Measurements from ENCODE around the gene DPP3. TPM values are rescaled to one million over a fixed set of nuclear protein-coding genes. Genes with fewer than 3 reads are reported as not detected.

DPP3 gene, protein sequence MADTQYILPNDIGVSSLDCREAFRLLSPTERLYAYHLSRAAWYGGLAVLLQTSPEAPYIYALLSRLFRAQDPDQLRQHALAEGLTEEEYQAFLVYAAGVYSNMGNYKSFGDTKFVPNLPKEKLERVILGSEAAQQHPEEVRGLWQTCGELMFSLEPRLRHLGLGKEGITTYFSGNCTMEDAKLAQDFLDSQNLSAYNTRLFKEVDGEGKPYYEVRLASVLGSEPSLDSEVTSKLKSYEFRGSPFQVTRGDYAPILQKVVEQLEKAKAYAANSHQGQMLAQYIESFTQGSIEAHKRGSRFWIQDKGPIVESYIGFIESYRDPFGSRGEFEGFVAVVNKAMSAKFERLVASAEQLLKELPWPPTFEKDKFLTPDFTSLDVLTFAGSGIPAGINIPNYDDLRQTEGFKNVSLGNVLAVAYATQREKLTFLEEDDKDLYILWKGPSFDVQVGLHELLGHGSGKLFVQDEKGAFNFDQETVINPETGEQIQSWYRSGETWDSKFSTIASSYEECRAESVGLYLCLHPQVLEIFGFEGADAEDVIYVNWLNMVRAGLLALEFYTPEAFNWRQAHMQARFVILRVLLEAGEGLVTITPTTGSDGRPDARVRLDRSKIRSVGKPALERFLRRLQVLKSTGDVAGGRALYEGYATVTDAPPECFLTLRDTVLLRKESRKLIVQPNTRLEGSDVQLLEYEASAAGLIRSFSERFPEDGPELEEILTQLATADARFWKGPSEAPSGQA
- polyA plus RNA-seq, result 7.0 and 9.5 TPM in 2 replicates

DNA sequence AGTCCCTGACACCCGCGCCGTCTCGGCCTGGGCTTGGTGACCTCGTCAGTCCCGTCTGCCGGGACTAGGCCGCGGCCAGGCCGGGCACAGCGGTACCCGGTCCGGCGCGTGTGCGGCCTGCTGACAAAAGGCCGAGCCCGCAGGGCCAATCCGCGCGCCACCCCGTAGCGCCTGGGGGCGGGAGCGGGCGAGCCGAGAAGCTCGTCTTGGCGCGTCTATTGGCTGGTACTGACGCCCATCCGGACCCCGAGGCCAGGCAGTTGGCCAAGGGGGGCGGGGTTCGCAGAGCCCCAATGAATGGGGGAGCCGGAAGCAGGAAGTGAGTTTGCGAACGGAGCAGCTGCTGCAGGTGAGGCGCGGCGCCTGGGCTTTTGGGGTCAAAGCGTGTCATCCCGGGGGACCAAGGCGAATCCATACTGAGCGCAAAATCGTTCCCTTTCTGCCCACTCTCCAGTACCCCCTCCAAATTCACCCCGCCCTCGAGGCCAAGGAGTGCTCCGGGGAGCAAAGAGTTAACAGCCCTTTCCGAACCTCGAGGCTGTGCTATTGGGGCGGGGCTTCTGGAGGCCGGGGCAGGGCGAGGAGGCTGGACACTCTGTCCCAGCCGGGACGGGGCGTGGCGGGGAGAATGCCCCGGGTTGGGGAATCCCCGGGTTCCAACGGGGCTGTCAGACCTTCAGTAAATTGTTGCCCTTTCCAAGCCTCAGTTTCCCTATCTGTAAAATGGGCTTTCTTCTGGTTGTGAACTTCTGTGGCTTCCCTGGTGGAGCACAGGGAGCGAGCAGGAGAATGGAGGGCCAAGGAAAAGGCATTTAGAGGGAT, at the start of gene DPP3:
TSS of gene DPP3 (plus strand) at position 318 of the 822 bp plus-strand sequence. CDS start 1,767 bp downstream, outside the sequence.

DNA sequence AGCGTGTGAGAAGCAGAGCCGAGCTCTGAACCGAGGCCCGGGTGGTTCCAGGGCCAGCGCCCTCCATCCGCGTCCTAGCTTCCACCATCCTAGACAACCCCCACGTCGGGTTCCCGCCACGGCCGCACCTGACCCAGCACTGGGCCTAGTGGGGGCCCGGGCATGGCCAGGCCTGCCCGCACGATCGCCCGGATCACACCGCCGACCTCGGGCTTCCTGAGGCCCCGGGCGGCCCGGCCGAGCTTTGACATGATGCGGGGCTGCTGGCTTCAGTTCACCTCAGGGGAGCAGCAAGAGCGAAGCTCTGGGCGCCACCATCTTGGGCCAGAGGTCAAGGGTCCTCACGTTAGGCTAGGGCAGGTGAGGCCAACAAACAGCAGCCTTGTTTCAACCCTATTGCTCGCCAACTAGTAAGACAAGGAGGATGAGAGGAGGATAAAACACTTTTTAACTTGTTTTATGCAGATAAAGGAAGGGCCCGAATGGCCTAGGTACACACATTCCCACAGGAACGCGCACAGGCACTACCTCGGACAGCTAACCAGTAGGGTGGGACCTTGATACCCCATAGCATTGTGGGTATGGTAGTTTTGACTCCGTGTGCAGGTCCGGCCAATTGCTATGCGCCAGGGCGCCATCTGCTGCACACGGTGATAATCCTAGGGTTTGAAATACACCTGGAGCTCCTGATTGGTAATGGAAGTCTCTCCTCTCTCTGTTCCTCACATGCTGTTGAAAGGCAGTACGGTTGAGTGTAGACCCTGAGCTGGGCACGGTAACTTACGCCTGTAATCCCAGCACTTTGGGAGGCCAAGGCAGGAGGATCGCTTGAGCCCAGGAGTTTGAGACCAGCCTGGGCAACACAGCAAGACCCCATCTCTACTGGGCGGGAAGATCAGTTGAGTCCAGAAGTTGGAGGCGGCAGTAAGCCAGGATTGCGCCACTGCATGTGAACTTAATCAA, 41.4 kb upstream of the DPP3 start, which contains the start of gene MRPL11:
TSS of gene MRPL11 (minus strand) at position 345 of the 963 bp plus-strand sequence. CDS start at position 251, 94 bp downstream.

DNA sequence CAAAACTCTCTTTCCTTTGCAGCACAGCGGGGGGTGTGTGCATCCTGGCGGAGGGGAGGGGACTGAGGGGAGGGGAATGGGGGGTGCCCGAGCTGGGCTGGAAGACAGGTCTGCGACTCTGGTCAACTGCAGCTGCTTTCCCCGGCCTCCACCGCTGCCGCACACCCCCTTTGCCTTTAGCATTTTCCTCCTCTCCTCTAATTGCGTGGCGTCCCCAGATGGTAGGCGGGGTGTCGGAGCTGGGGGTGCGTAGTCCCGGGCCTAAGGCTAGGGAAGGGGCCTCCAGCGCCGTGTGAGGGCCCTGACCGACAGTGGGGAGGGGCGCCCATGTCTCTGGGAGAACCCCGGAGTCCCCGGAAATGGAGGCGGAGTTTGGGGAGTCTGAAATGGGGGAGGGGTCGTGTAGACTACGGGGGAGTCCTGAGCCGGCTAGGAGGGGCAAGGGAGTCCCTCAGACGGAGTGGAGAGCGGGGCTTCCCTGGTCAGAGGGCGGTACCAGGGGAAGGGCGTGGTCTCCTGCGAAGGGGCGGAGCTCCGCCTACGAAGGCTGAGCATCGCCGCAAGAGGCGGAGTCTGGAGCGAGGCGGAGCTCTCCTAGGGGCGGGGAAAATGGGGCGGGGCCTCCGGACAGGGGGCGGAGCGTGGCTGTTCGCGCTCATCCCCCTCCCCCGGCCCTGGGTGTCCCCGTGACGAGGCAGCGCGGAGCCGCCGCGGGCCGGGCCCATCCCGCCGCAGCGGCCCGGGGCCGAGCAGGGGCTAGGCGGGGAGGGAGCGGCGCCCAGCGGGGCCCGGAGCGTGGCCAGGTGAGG, 13.8 kb upstream of the DPP3 start, which contains the start of gene PELI3:
TSS of gene PELI3 (plus strand) at position 681 of the 809 bp plus-strand sequence. CDS start 1,224 bp downstream, outside the sequence.

DNA sequence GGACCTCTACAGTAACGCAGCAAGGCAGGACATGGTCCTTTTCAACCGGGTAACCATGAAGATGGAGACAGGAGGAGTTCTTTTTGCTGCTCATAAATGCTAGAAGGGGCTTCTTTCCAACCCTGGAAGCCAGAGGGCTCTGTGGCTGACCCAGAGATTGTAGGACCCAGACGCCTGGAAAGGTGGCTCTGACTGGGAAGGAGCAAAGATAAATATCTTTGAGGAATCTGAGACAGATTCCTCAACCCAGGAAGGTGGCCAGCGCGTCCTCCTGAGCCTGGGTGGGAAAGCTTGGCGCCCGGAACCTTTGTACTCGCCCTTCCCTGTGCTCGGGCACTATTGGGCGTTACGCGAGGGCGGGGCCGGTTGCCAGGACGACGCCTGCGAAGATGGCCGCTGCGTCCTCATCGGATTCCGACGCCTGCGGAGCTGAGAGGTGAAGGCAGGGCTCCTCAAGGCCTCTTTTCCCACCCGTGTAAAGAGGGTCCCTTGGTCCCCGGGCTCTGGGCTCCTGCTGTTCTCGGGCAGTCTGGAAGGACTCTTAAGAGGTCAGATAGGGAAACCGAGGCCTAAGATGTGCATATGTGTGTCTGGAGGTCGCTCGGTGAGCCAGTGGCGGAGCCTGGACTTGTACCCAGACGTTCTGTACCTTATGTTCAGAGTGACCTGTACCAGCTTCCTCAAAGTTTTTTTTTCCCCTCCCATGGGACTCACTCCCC, 30.2 kb downstream of the DPP3 start, which contains the start of gene BBS1:
TSS of gene BBS1 (plus strand) at position 365 of the 719 bp plus-strand sequence. CDS start at position 390, 25 bp downstream.

DNA sequence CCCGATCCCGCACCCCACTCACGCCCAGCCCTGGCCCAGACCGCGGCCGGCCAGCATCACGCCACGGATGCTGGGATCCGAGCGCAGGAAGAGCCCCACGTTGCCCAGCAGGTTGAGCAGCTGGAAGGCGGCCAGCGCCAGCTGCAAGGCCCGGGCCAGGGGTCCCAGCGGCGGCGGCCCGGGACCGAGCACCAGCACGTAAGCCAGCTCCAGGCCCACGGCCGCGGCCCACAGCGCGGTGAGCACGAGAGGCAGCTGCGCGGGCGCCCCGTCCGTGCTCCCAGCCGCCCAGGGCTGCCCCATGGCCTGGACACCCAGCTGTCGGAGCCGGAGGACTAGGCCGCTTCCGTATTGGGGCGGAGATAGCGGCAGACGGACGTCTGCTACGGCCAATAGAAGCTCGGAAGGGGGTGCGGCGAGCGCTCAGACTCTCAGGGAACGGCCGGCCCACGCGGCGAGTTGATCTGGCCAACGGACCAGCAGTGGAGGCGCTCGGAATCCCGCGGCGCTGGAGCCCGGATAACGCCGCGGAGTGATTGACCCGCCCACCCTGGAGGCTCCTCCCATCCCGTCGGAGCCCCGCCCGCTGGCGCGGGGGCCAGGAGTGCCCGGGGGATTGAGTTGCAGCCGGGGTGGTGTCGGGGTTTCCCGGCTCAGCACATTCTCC, 65.6 kb downstream of the DPP3 start, which contains the start of gene ZDHHC24:
TSS of gene ZDHHC24 (minus strand) at position 348 of the 667 bp plus-strand sequence. CDS start at position 303, 45 bp downstream.

DNA sequence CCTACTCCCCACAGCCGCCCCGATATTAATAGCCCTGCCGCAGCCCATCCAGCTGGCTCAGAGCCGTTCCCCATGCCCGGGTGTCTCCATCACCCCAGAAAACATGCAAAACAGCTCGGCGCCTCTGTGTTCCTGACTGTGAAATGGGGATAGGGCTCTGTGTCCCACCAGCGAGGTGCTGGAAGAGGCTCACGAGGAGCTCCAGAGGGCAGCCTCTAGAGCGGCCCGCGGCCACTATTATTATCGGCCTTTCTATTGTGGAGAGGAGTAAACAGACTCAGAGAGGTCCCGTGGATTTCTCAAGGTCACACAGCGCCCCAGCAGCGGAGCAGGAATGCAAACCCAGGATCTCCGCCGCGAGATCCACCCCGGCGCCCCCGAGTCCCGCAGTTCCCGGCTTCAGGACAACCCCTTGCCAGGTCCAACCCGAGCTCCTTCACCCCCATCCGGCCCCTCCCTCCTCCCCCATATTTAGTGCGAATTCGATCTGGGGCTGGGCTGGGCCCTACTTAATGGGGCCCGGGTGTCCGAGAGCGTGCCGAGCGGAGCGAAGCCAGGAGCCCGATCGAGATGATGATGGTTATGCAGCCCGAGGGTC, 66.2 kb downstream of the DPP3 start, which contains the start of gene ACTN3:
TSS of gene ACTN3 (plus strand) at position 536 of the 598 bp plus-strand sequence. CDS start at position 571, 35 bp downstream.

Other genes starting within 250 kb of the DPP3 start
- 2.0 and 2.2 TPM in 2 replicates for gene KLC2, start 222.7 kb upstream of the DPP3 start, polyA plus RNA-seq
- 12.7 and 16.6 TPM in 2 replicates for gene RAB1B, start 211.8 kb upstream of the DPP3 start, polyA plus RNA-seq
- 5.1 and 9.1 TPM in 2 replicates for gene CNIH2, start 202.3 kb upstream of the DPP3 start, polyA plus RNA-seq
- 11.5 and 12.7 TPM in 2 replicates for gene YIF1A, start 191.3 kb upstream of the DPP3 start, polyA plus RNA-seq
- 6.2 and 8.1 TPM in 2 replicates for gene TMEM151A, start 188.5 kb upstream of the DPP3 start, polyA plus RNA-seq
- gene CD248, start 163.4 kb upstream of the DPP3 start, polyA plus RNA-seq, result not detected in 2 replicates
- 0.73 TPM in 1 of 2 replicates, not detected in the other for gene RIN1, start 144.0 kb upstream of the DPP3 start, polyA plus RNA-seq
- 2.6 and 6.8 TPM in 2 replicates for gene BRMS1, start 135.3 kb upstream of the DPP3 start, polyA plus RNA-seq
- gene B4GAT1, start 132.8 kb upstream of the DPP3 start, polyA plus RNA-seq, result 175 and 218 TPM in 2 replicates
- 0.52 and 0.69 TPM in 2 replicates for gene SLC29A2, start 108.7 kb upstream of the DPP3 start, polyA plus RNA-seq
- gene NPAS4, start 59.4 kb upstream of the DPP3 start, polyA plus RNA-seq, result 0.16 TPM in 1 of 2 replicates, not detected in the other
- 17.4 and 20.0 TPM in 2 replicates for gene MRPL11, start 41.6 kb upstream of the DPP3 start, polyA plus RNA-seq
- gene PELI3, start 13.5 kb upstream of the DPP3 start, polyA plus RNA-seq, result 1.9 and 3.8 TPM in 2 replicates
- 8.4 and 11.0 TPM in 2 replicates for gene BBS1, start 30.2 kb downstream of the DPP3 start, polyA plus RNA-seq
- 3.7 and 4.8 TPM in 2 replicates for gene ZDHHC24, start 65.6 kb downstream of the DPP3 start, polyA plus RNA-seq
- not detected in 2 replicates for gene ACTN3, start 66.5 kb downstream of the DPP3 start, polyA plus RNA-seq
- gene CTSF, start 88.2 kb downstream of the DPP3 start, polyA plus RNA-seq, result 17.0 and 22.1 TPM in 2 replicates
- not detected in 2 replicates for gene CCDC87, start 112.6 kb downstream of the DPP3 start, polyA plus RNA-seq
- 11.9 and 12.9 TPM in 2 replicates for gene CCS, start 112.8 kb downstream of the DPP3 start, polyA plus RNA-seq
- 8.6 and 17.6 TPM in 2 replicates for gene RBM14, start 136.2 kb downstream of the DPP3 start, polyA plus RNA-seq
- 45.8 and 61.8 TPM in 2 replicates for gene RBM4, start 158.3 kb downstream of the DPP3 start, polyA plus RNA-seq
- 16.2 and 17.1 TPM in 2 replicates for gene RBM4B, start 197.5 kb downstream of the DPP3 start, polyA plus RNA-seq
- gene SPTBN2, start 248.8 kb downstream of the DPP3 start, polyA plus RNA-seq, result 73.2 and 78.9 TPM in 2 replicates